ENCODE measurements around the gene IRF2.

The IRF2 gene

DNA sequence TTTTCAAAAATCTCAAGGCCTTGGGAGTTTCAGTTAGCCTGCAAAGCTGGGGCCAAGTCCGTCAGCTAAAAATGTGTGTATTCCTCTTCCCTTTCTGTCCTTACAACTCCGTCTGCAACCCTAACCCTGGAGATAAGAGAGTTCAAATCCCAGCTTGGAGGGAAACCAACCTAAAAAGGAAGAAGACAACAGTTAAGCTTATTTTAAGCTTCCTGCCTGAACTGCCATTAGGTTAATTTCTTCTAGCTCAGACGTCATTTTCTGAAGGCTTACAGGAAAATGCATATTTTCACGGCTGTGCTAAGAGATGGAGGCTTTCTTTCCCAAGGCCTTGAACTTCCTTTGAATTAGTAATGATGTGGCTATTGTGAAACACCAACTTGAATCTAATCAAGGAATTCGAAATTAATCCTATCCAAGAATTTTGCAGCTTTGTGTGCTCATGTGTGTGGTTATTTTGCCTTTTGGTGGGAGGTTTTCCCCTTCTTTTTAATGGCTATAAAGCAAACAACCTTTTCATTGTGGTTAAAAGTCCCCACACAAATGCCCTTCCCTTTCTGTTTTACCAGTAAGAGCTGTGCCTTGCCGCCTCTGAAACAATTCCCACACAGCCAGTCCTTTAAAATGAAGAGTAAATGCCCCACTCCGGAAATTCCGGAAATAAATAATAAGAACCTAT lies 103.5 kb downstream of the IRF2 start:
- no peak for DNase-seq (ENCODE audit: low read depth in 1 of 2, low spot score in 1 of 2)

DNA sequence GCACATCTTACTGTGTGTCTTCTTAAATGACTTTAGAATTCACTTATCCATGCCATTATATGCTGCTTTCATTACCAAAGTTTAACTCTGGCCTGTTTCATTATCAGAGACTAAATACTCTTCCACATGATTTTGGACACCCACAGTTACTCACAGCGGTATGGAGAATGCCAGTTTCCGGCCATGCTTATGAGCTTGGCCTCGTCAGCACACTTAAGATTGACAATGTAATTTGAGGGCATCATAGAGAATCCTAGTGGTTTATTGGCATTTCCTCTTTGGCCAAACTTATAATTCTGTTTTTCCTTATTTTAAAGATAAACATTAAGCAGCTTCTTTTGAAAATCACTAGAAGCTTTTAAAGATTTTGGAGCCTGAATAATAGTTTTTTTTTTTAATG lies 104.5 kb downstream of the IRF2 start:
- DNase-seq (ENCODE audit: low read depth in 1 of 2, low spot score in 1 of 2) = no peak

GRCh38 chr4:184368731-184369130 lies 105.6 kb downstream of the IRF2 start:
- DNase-seq (ENCODE audit: low read depth in 1 of 2, low spot score in 1 of 2) = no peak

DNA sequence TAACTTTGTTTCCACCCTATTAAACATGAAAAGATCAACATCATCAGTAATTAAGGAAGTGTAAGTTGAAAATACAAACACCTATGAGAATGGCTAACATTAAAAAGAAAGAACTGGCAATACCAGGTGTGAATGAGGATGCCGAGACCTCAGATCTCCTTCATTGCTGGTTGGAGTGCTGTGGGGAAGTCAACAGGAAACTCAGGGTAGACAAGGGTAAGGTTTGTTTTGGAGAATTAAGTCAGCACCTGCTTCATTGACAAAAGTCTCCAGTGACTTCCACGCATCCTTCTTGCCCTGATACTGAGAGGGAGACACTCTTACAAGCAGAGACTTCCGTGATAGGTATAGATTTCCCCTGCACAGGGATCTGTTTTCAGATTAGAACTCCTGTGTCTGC lies 106.1 kb downstream of the IRF2 start:
- DNase-seq (ENCODE audit: low read depth in 1 of 2, low spot score in 1 of 2) = no peak

DNA sequence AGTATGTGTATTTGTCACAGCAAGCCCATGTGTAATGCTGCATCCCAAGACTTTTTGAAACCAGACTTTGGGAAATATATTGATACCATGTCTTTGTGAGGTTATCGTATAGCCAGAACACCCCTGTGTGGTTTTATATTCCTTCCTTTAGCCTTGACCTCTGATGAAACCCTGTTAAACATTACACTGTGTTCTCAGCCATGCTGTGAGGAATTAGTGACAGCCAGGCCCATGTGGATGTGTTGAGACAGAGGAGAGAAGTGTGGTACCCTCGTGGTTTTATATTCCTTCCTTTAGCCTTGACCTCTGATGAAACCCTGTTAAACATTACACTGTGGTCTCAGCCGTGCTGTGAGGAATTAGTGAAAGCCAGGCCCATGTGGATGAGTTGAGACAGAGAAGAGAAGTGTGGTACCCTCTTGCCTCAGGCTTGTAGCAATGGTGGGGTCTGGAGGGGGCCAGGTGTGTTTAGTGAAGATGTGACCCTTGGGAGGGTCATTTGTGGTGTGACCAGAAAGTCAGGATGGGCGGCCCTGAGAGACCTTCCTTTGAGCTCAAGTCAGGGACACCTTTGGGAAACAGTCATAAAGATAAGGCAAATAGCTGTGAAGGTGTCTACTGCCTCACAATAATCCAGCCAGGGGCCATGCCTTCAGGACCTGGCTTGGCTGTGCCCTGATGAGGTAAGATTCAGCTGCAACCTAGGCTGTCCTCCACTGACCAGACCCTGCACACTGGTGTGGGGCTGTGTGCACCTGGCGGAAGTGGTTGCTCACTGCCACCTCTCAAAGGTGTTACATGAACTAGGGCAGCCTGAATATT lies 110.0 kb downstream of the IRF2 start:
- DNase-seq (ENCODE audit: low read depth in 1 of 2, low spot score in 1 of 2) = no peak

- DNase-seq (ENCODE audit: low read depth in 1 of 2, low spot score in 1 of 2) = no peak
Observed at GRCh38 chr4:184363258-184363657, 111.1 kb downstream of the IRF2 start.

DNA sequence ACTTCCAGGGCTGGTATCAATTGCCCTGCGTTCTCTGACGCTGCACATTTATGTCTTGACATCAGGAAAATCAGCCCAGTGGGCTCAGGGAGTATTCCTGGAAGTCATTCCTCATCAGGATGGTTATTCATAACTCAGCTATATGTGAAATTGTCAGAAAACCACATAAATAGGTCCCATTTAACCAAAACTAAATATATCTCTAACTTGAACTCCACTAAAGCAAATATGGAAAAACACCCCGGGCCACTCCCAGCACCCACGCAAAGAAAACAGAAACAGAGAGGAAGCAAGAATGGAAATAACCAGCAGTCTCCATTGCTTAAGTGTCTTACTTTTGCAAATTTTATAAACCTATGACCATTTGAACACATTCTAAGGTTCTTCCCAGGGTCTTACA lies 112.0 kb downstream of the IRF2 start:
- DNase-seq (ENCODE audit: low read depth in 1 of 2, low spot score in 1 of 2) = no peak

DNA sequence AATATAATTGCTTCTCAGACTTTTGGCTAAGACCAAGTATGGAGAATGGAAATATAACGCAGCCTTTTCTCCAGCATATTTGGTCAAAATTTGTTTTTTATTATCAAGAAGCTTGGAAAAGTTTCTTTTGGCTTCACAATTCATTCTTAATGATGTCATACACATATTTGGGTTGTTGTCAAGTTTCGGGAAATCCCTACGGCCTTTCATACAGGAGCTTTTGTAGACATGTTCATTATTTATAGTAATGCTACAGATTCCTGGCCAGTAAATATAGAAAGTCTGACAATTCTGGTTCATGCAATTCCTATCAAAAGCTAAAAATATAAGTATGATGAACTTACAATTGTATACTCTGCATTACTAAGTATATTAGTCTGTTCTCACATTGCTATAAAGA lies 112.9 kb downstream of the IRF2 start:
- no peak for DNase-seq (ENCODE audit: low read depth in 1 of 2, low spot score in 1 of 2)

DNA sequence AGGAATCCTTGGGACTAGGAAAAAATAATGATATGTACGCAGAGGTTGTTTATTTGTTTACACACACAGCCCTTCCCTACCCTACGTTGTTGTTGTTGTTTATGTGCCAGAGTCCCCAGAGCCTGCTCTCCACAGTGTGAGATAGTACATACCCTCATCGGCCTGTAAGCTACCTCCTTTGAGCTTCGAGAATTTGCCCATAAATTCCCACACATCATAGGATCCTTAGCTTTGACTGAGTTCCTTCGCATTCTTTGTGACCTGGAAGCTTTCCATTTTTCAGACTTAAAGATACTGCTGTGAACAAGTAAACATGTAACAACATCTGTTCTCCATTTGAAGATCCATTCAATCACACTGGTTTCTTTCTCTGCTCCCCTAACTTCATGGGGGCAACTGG lies 114.5 kb downstream of the IRF2 start:
- DNase-seq (ENCODE audit: low read depth in 1 of 2, low spot score in 1 of 2) = no peak

GRCh38 chr4:184358521-184359232 lies 115.7 kb downstream of the IRF2 start:
- DNase-seq (ENCODE audit: low read depth in 1 of 2, low spot score in 1 of 2) = no peak

GRCh38 chr4:184357772-184358171 lies 116.6 kb downstream of the IRF2 start:
- DNase-seq (ENCODE audit: low read depth in 1 of 2, low spot score in 1 of 2) = no peak

GRCh38 chr4:184357165-184357564 lies 117.2 kb downstream of the IRF2 start:
- no peak for DNase-seq (ENCODE audit: low read depth in 1 of 2, low spot score in 1 of 2)

DNA sequence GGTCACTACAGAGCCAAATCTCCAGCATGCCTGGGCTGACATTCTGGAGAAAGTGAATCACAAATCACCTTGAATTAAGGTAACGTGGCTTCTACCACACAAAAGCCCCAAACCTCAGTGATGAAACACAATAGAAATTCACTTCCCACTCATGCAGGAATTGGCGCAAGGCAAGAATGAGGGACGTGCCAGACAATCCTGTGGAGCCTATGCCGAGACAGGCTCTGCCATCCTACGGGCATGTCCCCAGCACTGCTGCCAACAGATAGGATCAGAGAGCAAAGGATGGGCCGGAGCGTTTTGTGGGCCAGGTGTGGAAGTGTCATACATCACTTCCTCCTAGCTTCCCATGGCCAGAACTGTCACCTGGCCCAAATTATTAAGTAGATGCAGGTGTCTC lies 118.0 kb downstream of the IRF2 start:
- no peak for DNase-seq (ENCODE audit: low read depth in 1 of 2, low spot score in 1 of 2)

GRCh38 chr4:184355857-184356256 lies 118.5 kb downstream of the IRF2 start:
- no peak for DNase-seq (ENCODE audit: low read depth in 1 of 2, low spot score in 1 of 2)

GRCh38 chr4:184355111-184355604 lies 119.2 kb downstream of the IRF2 start:
- DNase-seq (ENCODE audit: low read depth in 1 of 2, low spot score in 1 of 2) = no peak

DNA sequence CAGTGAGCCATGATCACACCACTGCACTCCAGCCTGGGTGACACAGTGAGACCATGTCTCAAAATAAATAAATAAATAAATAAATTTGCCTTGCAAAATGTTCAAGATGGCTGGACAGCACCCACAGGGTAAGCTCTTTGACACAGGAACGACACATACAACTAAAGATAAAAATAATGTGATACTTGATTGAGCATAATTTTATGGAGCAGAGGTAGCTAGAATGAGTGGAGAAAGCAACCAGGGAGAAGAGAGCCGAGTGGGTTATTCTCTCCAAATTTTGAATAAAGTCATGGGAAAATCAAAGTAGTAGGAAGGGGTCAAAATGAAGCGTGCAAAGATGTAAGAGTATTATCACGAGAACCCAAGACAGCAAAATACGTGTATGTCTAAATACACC lies 121.5 kb downstream of the IRF2 start:
- no peak for DNase-seq (ENCODE audit: low read depth in 1 of 2, low spot score in 1 of 2)

DNA sequence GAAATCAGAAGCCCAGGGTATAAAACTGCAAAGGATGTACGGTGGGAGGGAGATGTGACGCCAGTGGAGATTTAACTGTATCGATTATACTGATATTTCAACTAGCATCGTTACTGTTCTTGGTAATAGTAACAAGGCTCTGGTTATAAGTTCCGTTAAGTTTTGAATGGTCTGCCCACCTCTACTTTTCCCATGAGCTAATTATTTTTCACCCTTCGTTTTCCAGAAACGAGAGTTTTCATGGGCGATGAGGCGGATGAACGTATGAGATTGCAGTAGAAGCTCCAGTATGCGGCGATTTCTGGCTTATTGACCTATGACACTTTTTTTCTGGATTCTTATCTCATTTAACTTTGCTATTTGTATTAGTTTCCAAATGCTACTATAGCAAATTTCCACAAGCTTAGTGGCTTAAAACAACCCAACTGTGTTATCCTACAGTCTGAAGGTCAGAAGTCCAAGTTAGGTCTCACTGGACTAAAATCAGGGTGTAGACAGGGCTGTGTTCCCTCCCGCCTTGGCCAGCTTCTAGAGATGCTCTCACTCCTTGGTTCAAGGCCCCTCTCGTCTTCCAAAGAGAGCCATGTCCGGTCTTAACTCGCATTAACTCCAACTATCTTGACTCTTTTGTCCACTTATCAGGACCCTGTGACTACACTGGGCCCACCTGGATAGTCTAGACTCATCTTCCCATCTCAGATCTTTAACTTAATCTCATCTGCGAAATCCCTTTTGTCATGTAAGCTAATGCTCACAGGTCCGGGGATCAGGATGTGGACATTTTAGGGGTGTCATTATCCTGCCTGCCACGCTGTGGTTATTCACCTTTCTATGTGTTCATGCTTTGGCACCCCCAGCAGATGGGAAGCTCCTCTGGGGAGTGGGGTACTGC lies 122.5 kb downstream of the IRF2 start:
- DNase-seq (ENCODE audit: low read depth in 1 of 2, low spot score in 1 of 2) = no peak

GRCh38 chr4:184350964-184351363 lies 123.4 kb downstream of the IRF2 start:
- no peak for DNase-seq (ENCODE audit: low read depth in 1 of 2, low spot score in 1 of 2)

GRCh38 chr4:184350213-184350817 lies 124.0 kb downstream of the IRF2 start:
- DNase-seq (ENCODE audit: low read depth in 1 of 2, low spot score in 1 of 2) = no peak

DNA sequence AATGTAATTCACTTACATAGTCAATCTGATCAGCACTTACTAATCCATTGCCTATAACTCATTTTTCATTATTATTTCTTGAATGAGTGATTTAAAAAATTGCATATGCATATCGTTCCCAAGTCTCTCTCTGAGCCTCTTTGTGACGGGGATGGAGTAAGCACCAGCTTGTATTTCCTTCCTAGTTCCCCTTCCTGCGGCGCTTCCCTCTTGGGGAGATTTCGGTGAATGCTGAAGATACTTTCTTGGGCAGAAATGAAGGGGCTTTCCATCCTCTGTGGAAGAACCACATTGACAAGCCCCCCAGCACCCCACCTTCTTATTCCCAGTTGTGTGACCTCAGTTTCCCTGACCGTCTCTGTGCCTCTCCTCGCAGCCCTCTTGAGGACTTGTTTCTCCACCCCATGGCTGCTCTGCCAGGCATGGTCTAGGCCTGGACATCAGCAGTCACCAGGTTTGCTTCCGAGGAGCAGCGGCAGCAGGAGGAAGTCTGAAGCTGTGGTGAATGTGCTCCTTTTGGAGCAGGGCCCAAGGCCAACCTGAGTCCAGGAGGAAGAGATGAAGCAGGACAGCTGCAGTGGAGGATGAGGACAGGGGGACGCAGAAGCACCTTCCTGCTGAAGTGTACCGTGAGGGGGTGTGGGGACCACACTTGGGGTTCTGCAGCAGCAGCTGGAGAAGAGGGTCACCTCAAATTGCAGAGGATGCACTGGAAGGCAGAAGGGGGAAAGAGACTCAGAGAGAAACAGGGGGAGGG lies 124.9 kb downstream of the IRF2 start:
- DNase-seq (ENCODE audit: low read depth in 1 of 2, low spot score in 1 of 2) = no peak
